Upper lobe of left lung (tissue), 4 donors: ENCODE results near the gene PARP11.

Experiments
- CTCF ChIP-seq, 6 experiments: fragments of 450-650 bp in 4 of 6; fragments of 200-600 bp in 2 of 6; sonication (generic) in 2 of 6; IDR thresholded peaks; one replicate each; pipeline ENCODE4 v1.5.1; 2016 to 2019; ENCODE audit warnings: antibody characterized with exemption in 6 of 6
- EP300 ChIP-seq, 4 donors: sonication (generic); formaldehyde crosslinking; IDR thresholded peaks; one replicate each; pipeline ENCODE4 v1.5.1; 2017; ENCODE audit warnings: antibody characterized with exemption in 4 of 4, control low read depth in 2 of 4
- POLR2A ChIP-seq, 4 donors: fragments of 450-650 bp; IDR thresholded peaks; one replicate each; pipeline ENCODE4 v1.5.1; 2016 to 2017; ENCODE audit warnings: antibody characterized with exemption in 4 of 4, mild to moderate bottlenecking in 2 of 4
- POLR2AphosphoS5 ChIP-seq, 2 donors: sonication (generic); formaldehyde crosslinking; IDR thresholded peaks; one replicate each; pipeline ENCODE4 v1.5.1; 2017; ENCODE audit warnings: antibody characterized with exemption in 2 of 2

GRCh38 chr12:3759878-3760277 is 113.3 kb downstream of the PARP11 start:
- TF ChIP-seq CTCF (IDR thresholded peaks at IDR 0.05) (no peak), POLR2AphosphoS5 (IDR thresholded peaks at IDR 0.05) (no peak), POLR2A (IDR thresholded peaks at IDR 0.05) (no peak), EP300 (IDR thresholded peaks at IDR 0.05) (no peak)
